DND-41 (cell line): Measurements from ENCODE around the gene KMT5C.

Source experiments
- CTCF ChIP-seq: IDR thresholded peaks from 2 replicates; pipeline ENCODE4 v1.5.1; 2012; ENCODE audit warnings: borderline replicate concordance, low read length, moderate library complexity, mild to moderate bottlenecking; ENCODE audit not compliant: poor library complexity, severe bottlenecking; ENCODE audit errors: extremely low read depth
- EZH2 ChIP-seq: IDR thresholded peaks from 3 replicates; pipeline ENCODE4 v1.6.1; 2012; ENCODE audit warnings: borderline replicate concordance, low read depth, mild to moderate bottlenecking, moderate library complexity, low read length, inconsistent platforms; ENCODE audit not compliant: severe bottlenecking

GRCh38 chr19:55376241-55376933 is 36.7 kb downstream of the KMT5C start, which contains the start of gene TMEM190:
- TF ChIP-seq CTCF (no peak), EZH2 (no peak)
